ENCODE results near the gene ASB4.

Gene ASB4

DNA sequence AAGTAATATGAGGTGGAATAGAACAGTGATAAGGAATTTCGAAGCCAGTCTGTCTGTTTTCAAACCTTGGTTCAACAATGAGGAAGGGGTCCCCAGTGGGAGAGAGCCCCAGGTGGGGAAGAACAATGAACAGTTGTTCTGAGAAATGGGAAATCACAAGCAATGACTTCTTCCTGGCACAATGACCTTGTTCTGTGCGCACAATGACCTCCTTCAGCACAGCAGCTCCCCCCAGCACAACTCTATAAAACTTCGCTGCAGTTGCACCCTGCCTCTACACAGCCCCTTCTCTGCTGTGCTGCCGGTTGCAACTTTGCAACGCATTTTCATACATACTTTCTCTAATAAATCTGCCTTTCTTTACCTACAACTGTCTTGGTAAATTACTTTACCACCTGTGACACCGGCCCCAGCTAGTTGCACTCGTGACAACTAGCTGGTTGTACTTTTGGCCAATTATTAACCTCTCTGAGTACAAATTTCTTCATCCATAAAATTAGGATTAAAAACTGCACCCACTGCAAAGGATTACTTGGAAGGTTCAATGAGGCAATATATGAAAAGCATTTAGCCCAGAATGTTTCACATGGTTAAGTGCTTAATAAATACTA is 40.5 kb downstream of the ASB4 start:
- no peak for DNase-seq (ENCODE audit: low read depth)

DNA sequence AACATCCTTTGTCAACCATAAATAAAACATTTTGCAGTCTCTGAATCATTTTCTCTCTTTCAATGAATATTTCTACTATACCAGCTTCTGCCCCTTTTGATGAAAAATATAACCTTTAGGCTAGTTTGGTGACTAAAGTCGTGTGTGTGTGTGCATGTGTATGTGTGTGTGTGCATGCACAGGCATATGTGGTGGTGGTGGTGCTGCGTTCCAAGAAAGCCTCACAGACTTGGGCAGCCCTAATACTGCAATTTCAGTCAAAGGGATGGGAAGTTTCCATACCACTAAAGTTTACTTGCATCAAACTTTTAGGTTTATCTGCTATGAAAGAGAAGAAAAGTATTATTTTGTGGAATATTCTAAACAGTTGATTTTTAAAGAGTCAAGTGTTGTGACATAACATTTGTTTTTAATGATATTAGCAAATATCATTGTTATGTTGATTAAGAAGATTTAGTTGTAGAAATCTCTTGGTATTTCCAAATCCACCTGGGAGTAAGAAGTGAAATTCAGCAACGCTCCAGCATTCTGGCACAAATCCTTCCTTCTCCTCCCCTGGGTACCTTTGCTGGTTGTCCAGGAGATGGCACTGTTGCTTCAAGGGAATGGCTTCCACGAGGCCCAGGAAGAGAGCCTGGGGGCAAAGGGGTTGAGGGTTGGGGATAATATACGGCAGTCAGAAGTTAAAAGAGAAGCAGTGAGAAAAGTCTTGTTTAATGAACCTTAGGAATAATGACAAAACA is 41.5 kb downstream of the ASB4 start:
- no peak for DNase-seq (ENCODE audit: low read depth)

DNA sequence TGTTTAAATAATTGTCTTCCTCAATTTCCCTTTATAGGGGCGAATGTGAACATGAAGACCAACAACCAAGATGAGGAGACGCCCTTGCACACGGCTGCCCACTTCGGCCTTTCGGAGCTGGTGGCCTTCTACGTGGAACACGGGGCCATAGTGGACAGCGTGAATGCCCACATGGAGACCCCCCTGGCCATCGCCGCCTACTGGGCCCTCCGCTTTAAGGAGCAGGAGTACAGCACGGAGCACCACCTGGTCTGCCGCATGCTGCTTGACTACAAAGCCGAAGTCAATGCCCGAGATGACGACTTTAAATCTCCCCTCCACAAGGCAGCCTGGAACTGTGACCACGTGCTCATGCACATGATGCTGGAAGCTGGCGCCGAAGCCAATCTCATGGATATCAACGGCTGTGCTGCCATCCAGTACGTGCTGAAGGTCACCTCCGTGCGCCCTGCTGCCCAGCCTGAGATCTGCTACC is 42.1 kb downstream of the ASB4 start:
- no peak for DNase-seq (ENCODE audit: low read depth)

DNA sequence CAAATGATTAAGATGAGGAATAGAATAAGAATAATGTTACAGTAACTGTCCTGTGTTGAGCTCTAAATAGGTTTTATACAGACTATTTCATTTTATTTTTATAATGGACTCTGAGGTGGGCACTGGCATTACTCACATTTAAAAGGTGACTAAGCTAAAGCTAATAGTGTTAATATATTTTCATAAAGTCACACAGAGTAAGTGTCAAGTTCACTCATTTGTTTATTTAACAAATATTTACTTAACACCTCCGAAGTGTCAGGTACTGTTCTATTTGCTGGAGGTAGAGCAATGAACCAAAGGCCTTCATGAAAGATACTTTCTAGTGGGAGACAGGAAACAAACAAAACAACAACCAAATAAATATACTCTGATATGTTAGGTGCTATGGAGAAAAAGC is 44.0 kb downstream of the ASB4 start:
- no peak for DNase-seq (ENCODE audit: low read depth)

DNA sequence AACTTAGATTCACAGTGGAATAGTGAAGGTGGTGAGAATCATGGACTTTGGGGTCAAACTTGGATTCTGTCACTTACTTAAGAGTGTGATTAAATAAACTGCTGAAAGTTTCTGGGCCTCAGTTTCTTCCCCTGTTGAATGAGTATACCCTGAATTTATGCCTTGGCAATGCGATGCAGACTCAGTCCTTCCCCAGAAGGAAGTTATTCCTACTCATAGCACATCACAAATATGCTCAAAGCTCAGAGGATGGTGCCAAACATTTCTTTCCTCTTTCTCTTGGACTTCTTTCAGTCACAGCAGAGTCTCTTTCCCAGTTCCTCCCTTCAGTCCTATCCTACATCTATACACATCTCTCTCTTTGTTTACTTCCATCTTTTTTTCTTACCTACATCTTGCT is 45.1 kb downstream of the ASB4 start:
- no peak for DNase-seq (ENCODE audit: low read depth)

DNA sequence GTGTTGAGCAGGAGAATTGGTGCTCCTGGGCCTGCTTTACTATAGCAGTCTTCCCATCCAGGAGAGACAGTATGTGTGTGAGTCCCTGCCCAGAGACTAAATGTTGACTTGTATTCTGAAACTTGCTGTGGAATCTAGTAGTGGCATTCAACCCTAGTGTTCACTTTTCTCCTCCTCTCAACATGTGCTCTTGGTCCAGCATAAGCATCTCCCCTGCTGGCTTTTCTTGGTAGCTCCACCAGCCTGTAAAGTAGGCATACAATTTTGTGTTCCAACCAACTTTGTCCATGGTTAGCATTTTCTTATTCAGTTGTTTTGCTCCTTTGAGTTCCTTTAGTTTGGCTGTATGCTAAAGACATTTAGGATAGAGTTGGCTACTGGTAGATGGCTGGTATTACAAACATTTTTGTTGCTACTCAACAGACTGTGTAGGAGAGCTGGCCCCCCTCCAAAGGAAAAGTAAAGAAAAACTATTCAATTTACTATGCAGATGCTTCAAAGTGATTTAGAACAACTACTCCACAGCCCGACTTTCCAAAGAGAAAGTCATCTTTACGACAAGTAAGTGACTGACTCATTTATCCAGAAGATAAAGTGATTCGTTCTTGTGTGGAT is 46.0 kb downstream of the ASB4 start:
- DNase-seq (ENCODE audit: low read depth): no peak

DNA sequence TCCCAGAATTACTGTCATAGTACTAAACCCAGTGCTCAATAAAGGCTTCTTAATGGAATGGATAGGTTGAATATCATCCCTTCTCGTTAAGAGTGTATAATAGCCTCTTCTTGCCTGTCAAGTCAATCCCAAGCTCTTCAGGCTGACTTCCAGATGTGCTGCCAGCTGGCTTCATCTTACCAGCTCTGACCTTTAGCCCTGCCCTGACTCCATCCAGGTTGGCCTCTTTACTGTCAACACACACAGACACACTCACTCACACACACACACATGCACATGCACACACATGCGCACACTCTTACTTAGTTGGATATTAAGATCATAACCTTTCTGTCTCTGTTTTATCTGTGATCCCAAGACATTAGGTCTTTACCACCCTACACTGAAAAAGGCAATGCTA is 49.1 kb downstream of the ASB4 start:
- DNase-seq (ENCODE audit: low read depth): no peak

DNA sequence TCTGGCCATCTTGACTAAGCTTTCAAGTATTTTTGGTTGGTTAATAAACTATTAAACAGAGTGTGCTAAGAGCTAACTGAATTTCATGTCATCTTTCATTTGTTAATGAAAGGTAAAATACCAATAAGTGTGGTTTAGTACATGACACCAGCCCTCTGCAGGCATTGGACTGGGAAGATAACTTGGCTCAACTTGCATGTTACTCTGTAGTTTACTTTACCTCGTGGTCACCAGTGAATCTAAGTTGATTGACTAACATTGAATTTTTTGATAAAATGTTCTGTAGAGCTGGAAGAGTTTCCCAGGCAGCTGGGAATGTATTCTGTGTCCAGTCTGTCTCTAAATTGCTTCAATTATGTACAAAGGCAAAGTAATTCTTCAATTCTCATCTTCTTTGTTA is 49.9 kb downstream of the ASB4 start:
- no peak for DNase-seq (ENCODE audit: low read depth)

DNA sequence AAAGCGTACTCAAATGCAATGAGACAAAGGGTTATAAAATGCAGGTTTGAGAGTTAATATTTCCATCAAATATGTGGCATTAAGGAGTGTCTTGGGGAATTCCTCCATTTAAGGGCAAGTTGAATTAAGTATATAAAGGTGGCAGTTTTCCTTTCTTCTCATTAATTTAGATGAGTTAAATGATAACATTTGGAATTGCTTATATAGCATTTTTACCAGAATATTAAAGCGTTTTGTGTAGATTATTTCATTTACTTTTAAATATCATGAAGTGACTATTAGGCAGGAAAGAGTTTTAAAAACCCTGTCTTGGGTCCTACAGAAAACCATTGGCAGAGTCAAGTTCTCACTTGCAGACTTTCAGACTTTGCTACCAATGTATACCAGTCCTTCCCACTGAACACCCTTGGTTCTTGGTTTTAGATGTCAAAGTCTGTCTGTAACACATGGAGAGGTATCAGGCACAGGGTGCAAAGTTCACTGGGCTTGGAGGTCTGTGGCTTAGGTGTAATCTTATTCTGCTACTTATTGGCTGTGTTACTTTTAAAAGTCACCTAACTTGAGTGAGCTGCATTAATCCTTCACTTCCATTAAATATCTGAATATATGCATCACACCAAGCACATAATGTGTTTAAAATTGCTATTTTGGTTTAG is 51.0 kb downstream of the ASB4 start:
- DNase-seq (ENCODE audit: low read depth): no peak

DNA sequence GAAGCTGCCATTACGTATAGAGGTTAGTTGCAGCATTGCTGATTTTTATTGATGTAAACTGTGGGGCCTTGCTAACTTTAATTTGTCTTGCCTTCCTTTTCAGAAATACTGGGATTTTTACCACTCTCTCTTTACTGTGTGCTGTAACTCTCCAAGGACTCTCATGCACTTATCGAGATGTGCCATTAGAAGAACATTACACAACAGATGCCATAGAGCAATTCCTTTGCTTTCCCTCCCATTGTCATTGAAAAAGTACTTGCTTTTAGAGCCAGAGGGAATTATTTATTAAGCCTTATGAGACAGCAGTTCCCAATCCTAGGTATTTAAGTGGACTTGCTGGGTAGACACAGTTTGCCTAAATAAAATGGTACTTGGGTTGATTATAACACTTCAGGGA is 51.7 kb downstream of the ASB4 start:
- DNase-seq (ENCODE audit: low read depth): no peak

DNA sequence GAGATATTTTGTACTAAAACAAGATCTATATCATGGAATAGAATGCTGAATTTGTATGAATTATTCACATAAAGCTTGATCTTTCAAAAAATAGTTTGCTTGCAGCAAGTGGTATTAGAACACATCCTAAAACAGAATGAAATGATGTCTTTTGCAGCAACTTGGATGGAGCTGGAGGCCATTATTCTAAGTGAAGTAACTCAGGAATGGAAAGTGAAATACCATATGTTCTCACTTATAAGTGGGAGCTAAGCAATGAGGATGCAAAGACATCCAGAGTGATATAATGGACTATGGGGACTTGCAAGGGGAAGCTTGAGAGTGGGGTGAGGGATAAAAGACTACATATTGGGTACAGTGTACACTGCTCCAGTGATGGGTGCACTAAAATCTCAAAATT is 53.7 kb downstream of the ASB4 start:
- no peak for DNase-seq (ENCODE audit: low read depth)

DNA sequence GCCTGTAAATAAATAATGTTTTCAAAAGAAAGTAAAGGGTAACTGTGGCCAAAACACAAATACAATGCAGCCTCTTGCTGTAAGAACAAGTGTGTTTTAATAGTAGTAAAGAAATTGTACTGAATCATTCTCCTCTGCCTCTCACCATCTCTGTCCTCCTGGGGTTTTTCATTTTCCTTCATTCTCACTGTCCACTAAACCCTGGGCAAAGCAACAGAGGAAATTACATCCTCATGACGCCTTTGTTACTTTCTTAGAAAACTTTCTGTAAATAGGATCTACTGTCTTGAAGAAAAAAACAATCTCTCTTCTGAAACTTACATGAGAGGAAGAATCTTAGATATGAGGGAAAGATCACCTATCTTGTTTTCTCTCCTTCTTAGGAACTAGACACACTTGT is 54.6 kb downstream of the ASB4 start:
- DNase-seq (ENCODE audit: low read depth): no peak

DNA sequence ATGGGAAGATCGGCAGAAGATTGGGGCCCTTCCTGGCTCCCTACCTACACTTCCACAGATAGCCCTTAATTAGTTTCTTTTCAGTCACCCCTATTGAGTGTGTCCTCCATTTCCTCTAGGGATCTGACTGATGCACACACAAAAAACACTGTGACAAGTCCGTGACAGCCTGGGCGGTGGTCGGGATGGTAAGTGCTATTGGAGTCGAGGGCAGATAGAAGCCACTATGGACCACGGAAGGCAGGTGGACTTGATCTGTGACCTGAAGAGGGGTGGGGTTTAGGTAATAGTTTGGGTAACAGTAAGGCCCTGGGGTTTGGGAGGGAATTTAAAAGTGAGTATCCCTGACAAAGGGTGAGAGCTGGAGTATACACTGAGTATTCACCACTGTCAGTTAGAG is 57.6 kb downstream of the ASB4 start:
- no peak for DNase-seq (ENCODE audit: low read depth)

DNA sequence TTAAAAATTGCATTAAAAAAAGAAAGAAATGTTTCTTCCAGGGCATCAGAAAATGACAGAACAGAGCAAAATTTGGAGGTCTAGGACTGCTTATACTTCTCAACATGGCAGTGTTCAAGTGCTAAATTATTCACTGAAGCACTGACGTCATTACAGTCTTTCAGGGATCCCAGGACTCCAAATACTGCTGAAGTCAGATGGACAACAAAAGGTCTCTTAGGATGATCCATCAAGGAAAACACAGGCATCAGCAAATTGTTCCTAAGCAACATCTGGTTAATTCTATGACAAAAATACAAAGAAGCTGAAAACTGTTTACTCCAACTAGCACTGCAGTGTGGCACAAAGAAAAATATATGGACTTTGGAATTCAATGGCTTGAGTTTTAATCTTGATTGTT is 58.4 kb downstream of the ASB4 start:
- DNase-seq (ENCODE audit: low read depth): no peak

DNA sequence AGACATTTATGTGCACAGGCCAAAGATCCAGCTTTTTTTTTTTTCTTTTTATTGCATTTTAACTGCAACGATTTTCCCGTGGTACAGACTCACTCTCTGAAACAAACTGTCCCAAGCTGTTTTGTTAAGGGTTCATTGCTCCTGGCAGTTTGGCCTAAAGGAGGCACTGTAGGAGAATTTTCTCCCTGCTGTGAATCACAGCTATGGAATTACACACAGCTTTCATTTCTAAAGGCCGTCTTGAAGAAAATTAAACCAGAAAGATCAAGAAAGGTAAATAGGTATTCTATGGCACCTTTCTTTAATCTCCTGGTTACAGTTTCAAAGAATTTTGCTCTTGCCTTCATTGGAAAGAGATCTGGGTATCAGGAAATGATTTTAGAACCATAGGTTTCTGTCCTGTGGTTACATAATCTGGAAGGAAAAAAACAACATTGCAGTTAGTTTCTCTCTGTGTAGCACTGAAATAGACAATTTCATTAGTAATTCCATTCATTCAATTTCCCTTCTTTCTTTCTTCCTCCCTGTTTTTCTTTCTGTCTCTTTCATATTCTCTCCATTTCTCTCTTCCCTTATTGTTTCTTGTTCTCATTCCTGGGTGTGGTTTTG is 59.4 kb downstream of the ASB4 start:
- no peak for DNase-seq (ENCODE audit: low read depth)

DNA sequence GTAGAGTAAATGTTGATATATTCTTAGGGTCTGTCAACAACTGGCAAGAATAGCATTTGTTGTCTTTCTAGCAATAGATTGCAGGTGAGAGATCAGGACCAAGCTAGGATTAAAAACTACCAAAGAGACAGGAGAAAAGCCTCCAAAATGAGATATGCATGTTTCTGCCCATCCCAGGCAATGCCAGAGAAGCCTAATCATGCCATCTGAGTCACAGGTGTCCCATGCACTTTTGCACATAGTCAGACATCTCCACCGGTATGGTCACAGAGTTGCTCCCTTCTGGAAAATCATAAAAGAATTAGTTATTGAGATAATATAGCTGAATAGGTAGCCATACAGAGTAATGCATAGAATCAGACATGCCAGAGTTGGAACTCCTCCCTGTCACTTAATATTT is 59.9 kb downstream of the ASB4 start:
- no peak for DNase-seq (ENCODE audit: low read depth)

DNA sequence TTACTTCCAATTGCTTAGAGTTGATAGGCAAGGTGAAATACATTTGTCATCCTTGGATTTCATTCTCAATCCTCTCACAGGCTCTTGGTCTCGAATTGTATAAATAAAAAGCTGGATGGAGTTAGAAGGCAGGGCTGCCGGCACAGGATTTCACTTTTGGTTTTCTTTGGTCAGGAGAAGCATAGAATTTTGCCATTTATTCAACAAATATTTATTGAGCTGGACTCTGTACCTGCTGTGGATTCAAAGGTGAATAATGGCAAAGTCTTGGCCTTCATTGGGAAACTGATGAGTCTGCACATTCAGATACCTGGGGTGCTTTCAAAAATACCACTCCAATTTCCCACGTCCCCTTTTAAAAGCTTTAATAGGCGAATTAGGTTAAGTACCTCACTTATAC is 60.9 kb downstream of the ASB4 start:
- no peak for DNase-seq (ENCODE audit: low read depth)

DNA sequence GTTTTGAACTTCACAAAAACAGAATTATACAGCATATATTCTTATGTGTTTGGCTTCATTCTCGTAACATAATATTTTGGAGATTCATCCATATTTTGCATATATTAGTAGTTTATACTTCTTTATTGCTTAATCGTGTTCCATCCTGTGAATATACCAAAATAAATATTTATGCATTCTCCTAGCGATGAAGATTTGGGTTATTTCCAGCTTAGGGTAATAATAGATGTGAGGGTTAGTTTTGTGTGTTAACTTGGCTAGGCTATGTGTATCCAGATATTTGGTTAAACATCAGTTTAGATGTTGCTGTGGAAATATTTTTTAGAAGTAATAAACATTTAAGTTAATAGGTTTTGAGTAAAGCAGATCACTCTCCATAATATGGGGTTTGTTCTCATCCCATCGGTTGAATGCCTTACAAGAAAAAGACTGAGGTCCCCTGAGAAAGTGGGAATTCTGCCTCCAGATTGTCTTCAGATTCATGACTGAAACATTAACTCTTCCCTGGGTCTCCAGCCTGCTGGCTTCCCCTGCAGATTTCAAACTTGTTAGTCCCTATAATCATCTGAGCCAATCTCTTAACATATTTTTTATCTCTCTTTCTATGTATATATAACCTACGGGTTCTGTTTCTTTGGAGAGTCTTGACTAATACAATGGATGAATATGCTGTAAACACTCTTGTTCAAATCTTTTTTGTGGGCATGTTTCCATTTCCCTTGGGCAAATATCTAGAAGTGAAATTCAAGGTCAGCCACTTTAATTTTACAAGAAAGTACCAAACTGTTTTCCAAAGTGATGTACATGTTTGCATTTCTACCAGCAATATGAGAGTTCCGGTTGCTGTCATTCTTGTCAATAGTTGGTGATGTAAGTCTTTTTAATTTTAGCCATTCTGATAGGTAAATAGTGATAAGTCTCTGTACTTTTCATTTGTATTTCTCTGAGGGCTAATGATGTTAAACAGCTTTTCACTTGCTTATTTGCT is 61.9 kb downstream of the ASB4 start:
- no peak for DNase-seq (ENCODE audit: low read depth)

DNA sequence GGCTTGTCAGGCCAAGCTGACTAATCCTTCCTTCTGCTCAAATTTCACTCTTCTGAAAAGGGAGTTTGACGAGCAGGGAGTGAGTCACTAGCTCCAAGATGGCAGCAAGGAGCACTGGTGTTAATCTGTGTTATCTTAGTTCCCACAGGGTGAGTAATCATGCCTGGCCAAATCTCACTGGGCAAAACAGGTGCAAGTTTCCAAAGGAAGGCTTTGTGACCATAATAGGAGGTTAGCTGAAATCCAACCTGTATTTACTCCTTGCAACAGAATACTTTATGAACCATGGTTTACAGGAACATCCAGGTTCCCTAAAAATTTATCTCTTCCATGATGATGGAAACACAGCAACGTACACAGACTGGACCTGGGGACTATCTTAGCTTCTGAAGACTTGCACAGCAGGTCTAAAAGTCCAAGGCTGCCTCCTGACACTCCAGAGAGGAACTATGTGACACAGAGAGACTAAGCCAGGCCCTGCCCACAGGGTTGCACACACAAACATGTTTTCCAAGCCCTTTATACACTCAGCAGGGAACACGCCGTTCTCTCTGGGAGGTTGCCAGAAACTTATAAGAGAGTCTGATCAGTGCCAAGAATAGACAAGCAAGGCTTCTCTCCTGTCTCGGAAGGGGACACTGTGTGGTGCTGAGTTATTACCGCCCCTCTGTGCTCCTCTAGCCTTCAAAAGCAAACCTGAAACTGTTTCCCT is 64.2 kb downstream of the ASB4 start:
- no peak for DNase-seq (ENCODE audit: low read depth)

DNA sequence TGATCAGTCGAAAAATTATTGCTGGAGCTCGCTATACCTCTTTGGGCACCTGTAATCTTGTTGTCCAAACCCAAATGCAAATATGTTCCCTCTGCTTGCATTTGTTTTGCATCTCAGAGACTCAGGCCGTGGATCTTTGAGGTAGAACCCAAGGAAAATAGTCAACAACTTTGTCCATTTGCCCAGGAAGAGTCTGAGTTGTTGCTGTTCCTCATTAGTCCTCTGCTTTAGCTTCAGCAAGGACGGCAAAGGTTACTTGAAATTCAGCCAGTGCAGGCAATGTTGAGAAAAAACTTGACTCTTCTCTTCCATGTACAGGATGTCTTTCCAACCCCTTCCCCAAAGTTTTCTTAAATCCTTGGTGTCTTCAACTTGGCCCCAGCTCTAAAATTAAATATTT is 64.8 kb downstream of the ASB4 start:
- no peak for DNase-seq (ENCODE audit: low read depth)

All from stimulated activated CD8-positive, alpha-beta memory T cell treated with anti-CD3 and anti-CD28 coated beads, Interleukin-15, amount 100 ng/mL, for 1 hour (primary cell).